ENCODE measurements around the gene SSBP3. TPM values are rescaled to one million over a fixed set of nuclear protein-coding genes. Genes with fewer than 3 reads are reported as not detected.

Gene SSBP3
- polyA plus RNA-seq, 1 of the 3 experiments (the other 2 are of a cell fraction), result 26.2 TPM

DNA sequence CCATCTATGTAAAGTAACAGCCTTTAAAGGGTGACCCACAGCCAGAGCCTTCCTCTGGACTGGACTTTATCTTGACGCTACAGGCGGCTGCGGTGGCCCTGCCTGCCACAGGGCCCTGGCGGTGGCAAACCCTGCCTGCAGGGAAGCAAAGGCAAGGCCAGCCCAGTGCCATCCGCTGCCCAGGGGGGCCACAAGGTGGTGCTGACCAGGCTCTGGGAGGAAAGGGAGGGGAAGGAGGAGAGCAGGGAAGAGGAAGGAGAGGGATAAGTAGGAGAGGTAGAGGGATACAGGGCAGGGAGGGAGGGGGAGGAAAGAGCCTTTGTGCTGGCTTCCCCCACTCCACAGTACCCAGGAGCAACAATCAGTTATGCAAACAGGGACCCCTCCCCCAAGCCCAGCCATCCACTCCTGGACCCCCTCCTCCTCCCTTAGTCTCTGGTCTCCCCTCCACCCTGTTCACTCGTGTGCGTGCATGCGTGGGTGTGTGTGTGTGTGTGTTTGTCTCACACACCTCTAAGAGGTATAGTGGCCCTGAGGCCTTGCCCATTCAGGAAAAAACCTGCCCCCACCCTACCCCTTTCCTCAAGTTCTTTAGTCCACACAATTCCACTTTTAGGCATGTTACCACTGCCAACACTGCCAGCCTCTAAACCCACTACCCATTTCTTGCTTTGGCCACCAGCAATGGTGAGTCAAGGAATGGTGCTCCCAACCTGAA, 30.3 kb downstream of the SSBP3 start:
- H3K36me3 ChIP-seq (replicated peaks in 1 of 2; ENCODE audit: control insufficient read depth in 1 of 2, insufficient read depth in 2 of 2, low read length in 1 of 2), result peaks cover 0 to 2% of the 10 kb centered on the region in 2 experiments
- ChIA-PET POLR2A (no interaction called here), CTCF (interaction anchor here (0.9 to 1.0 kb wide), 2 partner anchors 8 to 15 kb away, joined by 3 read pairs; no protein-coding TSS in a partner anchor)
- H3K4me2 ChIP-seq, result no peak overlapping the region
- H3K79me2 ChIP-seq (ENCODE audit: insufficient read depth), result 0 out of 2 replicates have a peak, but pooled peaks cover 9% of the 10 kb centered on the region
- H3K9me3 ChIP-seq, result no peaks in the 10 kb centered on the region
- H2AFZ ChIP-seq (ENCODE audit: low read depth), result no peak overlapping the region
- peaks cover 0 to 69% of the 10 kb centered on the region in 2 experiments; a peak in 1 of 4 replicates for H3K4me1 ChIP-seq (ENCODE audit: control insufficient read depth in 1 of 2, insufficient read depth in 2 of 2, low read depth in 1 of 2, low read length in 1 of 2)
- H3K9ac ChIP-seq, result no peak overlapping the region
- peak overlapping the region in 1 of 2 experiments; percentile 44; a peak in 1 of 4 replicates for H3K27ac ChIP-seq (ENCODE audit: low read depth in 2 of 2, low read length in 1 of 2)
- no peaks in the 10 kb centered on the region for H3F3A ChIP-seq (replicated peaks; ENCODE audit: insufficient read depth)
- 88% methylated on average over 8 of the region's 8 CpGs for WGBS (ENCODE audit: low lambda C conversion rate)
- no peak overlapping the region for H3K4me3 ChIP-seq (ENCODE audit: low read depth in 2 of 2, low read length in 1 of 2)
- peaks cover 11% of the 10 kb centered on the region; the same call in 1 of the 2 replicates for H4K20me1 ChIP-seq (ENCODE audit: insufficient read depth)
- peak; percentile 80 for DNase-seq
- H3K27me3 ChIP-seq (ENCODE audit: insufficient read depth), result no peaks in the 10 kb centered on the region
- TF ChIP-seq, protein P1, sequence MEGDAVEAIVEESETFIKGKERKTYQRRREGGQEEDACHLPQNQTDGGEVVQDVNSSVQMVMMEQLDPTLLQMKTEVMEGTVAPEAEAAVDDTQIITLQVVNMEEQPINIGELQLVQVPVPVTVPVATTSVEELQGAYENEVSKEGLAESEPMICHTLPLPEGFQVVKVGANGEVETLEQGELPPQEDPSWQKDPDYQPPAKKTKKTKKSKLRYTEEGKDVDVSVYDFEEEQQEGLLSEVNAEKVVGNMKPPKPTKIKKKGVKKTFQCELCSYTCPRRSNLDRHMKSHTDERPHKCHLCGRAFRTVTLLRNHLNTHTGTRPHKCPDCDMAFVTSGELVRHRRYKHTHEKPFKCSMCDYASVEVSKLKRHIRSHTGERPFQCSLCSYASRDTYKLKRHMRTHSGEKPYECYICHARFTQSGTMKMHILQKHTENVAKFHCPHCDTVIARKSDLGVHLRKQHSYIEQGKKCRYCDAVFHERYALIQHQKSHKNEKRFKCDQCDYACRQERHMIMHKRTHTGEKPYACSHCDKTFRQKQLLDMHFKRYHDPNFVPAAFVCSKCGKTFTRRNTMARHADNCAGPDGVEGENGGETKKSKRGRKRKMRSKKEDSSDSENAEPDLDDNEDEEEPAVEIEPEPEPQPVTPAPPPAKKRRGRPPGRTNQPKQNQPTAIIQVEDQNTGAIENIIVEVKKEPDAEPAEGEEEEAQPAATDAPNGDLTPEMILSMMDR (IDR thresholded peaks at IDR 0.05), result 0 out of 2 replicates have a peak, but pooled peaks have one; percentile 20
- TF ChIP-seq EZH2phosphoT487 (IDR thresholded peaks at IDR 0.05; ENCODE audit: borderline replicate concordance, low read depth), result no peak
- peak; percentile 40 for TF ChIP-seq RAD21 (IDR thresholded peaks at IDR 0.05; ENCODE audit: low read length)
- TF ChIP-seq SMC3 (IDR thresholded peaks at IDR 0.05; ENCODE audit: low read depth, low read length), result peak; percentile 18; the same call in 1 of the 2 replicates
- no peaks in the 10 kb centered on the region for H3K9me2 ChIP-seq

- Histone ChIP-seq H3K36me3 (replicated peaks in 1 of 2; ENCODE audit: control insufficient read depth in 1 of 2, insufficient read depth in 2 of 2, low read length in 1 of 2) (peaks cover 0 to 2% of the 10 kb centered on the region in 2 experiments), H3K4me2 (no peak overlapping the region), H3K9me2 (no peaks in the 10 kb centered on the region), H3K79me2 (ENCODE audit: insufficient read depth) (0 out of 2 replicates have a peak, but pooled peaks cover 9% of the 10 kb centered on the region), H4K20me1 (ENCODE audit: insufficient read depth) (peaks cover 11% of the 10 kb centered on the region; the same call in 1 of the 2 replicates), H2AFZ (ENCODE audit: low read depth) (no peak overlapping the region), H3K4me1 (ENCODE audit: control insufficient read depth in 1 of 2, insufficient read depth in 2 of 2, low read depth in 1 of 2, low read length in 1 of 2) (peaks cover 0 to 72% of the 10 kb centered on the region in 2 experiments; a peak in 1 of 4 replicates), H3K4me3 (ENCODE audit: low read depth in 2 of 2, low read length in 1 of 2) (no peak overlapping the region), H3K27me3 (ENCODE audit: insufficient read depth) (no peaks in the 10 kb centered on the region), H3F3A (replicated peaks; ENCODE audit: insufficient read depth) (no peaks in the 10 kb centered on the region), H3K27ac (ENCODE audit: low read depth in 2 of 2, low read length in 1 of 2) (no peak overlapping the region; a peak in 1 of 4 replicates), H3K9me3 (no peaks in the 10 kb centered on the region), H3K9ac (no peak overlapping the region)
- no peak for TF ChIP-seq FOXJ3 (CRISPR knock-in tag; IDR thresholded peaks at IDR 0.05)
- TF ChIP-seq MEF2A (IDR thresholded peaks at IDR 0.05; ENCODE audit: borderline replicate concordance, low read depth), result no peak
- TF ChIP-seq RFX5 (IDR thresholded peaks at IDR 0.05; ENCODE audit: low read length), result no peak
- TF ChIP-seq IRF3 (IDR thresholded peaks at IDR 0.05; ENCODE audit: low read depth, low read length), result no peak
- no peak for TF ChIP-seq NRF1 (IDR thresholded peaks at IDR 0.05; ENCODE audit: low read depth, low read length)
- CTCF ChIA-PET, result interaction anchor here (0.9 to 1.0 kb wide), 2 partner anchors 8 to 15 kb away, joined by 3 read pairs; no protein-coding TSS in a partner anchor
- 100% methylated on average over 3 of the region's 3 CpGs for WGBS (ENCODE audit: low lambda C conversion rate)
- POLR2A ChIA-PET, result no interaction called here
- no peak for DNase-seq
Measured at GRCh38 chr1:54375298-54375697, 30.9 kb downstream of the SSBP3 start.
